Measurements from ENCODE around the gene ZNF784. TPM values are rescaled to one million over a fixed set of nuclear protein-coding genes. Genes with fewer than 3 reads are reported as not detected.

The ZNF784 gene
- total RNA-seq, 2 donors from 2014 or later, result 7.2 to 10.7 TPM

- Mint-ChIP-seq H3K36me3 (ENCODE audit: low read depth) (peaks cover 23% of the 10 kb centered on the region), H3K9me3 (no peaks in the 10 kb centered on the region), H3K27me3 (ENCODE audit: insufficient read depth) (peaks cover 21% of the 10 kb centered on the region), H3K4me3 (no peak overlapping the region), H3K4me1 (peaks cover 9% of the 10 kb centered on the region), H3K27ac (no peak overlapping the region)
- Histone ChIP-seq H3K9me3 (ENCODE audit: control insufficient read depth, low read length) (no peaks in the 10 kb centered on the region), H3K4me1 (ENCODE audit: control insufficient read depth, insufficient read depth, low read length) (no peaks in the 10 kb centered on the region), H3K4me3 (ENCODE audit: low read length) (no peak overlapping the region), H3K27ac (ENCODE audit: low read depth, low read length) (no peak overlapping the region), H3K36me3 (ENCODE audit: control insufficient read depth, insufficient read depth, low read length) (peaks cover 19% of the 10 kb centered on the region), H3K9ac (ENCODE audit: extremely low read depth, low read length, poor library complexity, severe bottlenecking) (no peak overlapping the region), H3K27me3 (ENCODE audit: control insufficient read depth, insufficient read depth, low read length, poor library complexity, severe bottlenecking) (no peaks in the 10 kb centered on the region)
- peak; percentile 68 for DNase-seq
- TF ChIP-seq CTCF (conservative IDR thresholded peaks at IDR 0.05), result no peak
- 90 to 93% methylated on average over 6 to 10 of the region's 10 CpGs for WGBS, 2 experiments (ENCODE audit: insufficient coverage in 1 of 2, insufficient read length in 1 of 2)
Measured at GRCh38 chr19:55590617-55591016, 33.7 kb downstream of the ZNF784 start.

- Histone ChIP-seq H3K9me3 (ENCODE audit: control insufficient read depth, low read length) (no peaks in the 10 kb centered on the region), H3K27me3 (ENCODE audit: control insufficient read depth, insufficient read depth, low read length, poor library complexity, severe bottlenecking) (no peaks in the 10 kb centered on the region), H3K9ac (ENCODE audit: extremely low read depth, low read length, poor library complexity, severe bottlenecking) (no peak overlapping the region), H3K4me1 (ENCODE audit: control insufficient read depth, insufficient read depth, low read length) (no peaks in the 10 kb centered on the region), H3K27ac (ENCODE audit: low read depth, low read length) (no peak overlapping the region), H3K36me3 (ENCODE audit: control insufficient read depth, insufficient read depth, low read length) (peaks cover 14% of the 10 kb centered on the region), H3K4me3 (ENCODE audit: low read length) (no peak overlapping the region)
- Mint-ChIP-seq H3K36me3 (ENCODE audit: low read depth) (peaks cover 18% of the 10 kb centered on the region), H3K4me3 (no peak overlapping the region), H3K27me3 (ENCODE audit: insufficient read depth) (peaks cover 21% of the 10 kb centered on the region), H3K4me1 (peaks cover 14% of the 10 kb centered on the region), H3K27ac (no peak overlapping the region), H3K9me3 (no peaks in the 10 kb centered on the region)
- no peak for DNase-seq
- WGBS, 2 experiments (ENCODE audit: insufficient coverage in 1 of 2, insufficient read length in 1 of 2), result 73 to 75% methylated on average over 7 of the region's 7 CpGs
- no peak for TF ChIP-seq CTCF (conservative IDR thresholded peaks at IDR 0.05)
Measured at GRCh38 chr19:55590109-55590508, 34.3 kb downstream of the ZNF784 start.

GRCh38 chr19:55588738-55589137 lies 35.6 kb downstream of the ZNF784 start:
- no peak for DNase-seq
- 93 to 94% methylated on average over 8 of the region's 8 CpGs for WGBS, 2 experiments (ENCODE audit: insufficient coverage in 1 of 2, insufficient read length in 1 of 2)
- H3K9me3 ChIP-seq (ENCODE audit: control insufficient read depth, low read length), result no peaks in the 10 kb centered on the region
- peaks cover 8% of the 10 kb centered on the region for H3K36me3 Mint-ChIP-seq (ENCODE audit: low read depth)
- H3K4me3 Mint-ChIP-seq, result no peak overlapping the region
- no peak overlapping the region for H3K27ac ChIP-seq (ENCODE audit: low read depth, low read length)
- peaks cover 22% of the 10 kb centered on the region for H3K27me3 Mint-ChIP-seq (ENCODE audit: insufficient read depth)
- H3K4me1 ChIP-seq (ENCODE audit: control insufficient read depth, insufficient read depth, low read length), result no peaks in the 10 kb centered on the region
- no peak overlapping the region for H3K27ac Mint-ChIP-seq
- no peaks in the 10 kb centered on the region for H3K9me3 Mint-ChIP-seq
- no peak overlapping the region for H3K4me3 ChIP-seq (ENCODE audit: low read length)
- H3K9ac ChIP-seq (ENCODE audit: extremely low read depth, low read length, poor library complexity, severe bottlenecking), result no peak overlapping the region
- peaks cover 14% of the 10 kb centered on the region for H3K4me1 Mint-ChIP-seq
- H3K27me3 ChIP-seq (ENCODE audit: control insufficient read depth, insufficient read depth, low read length, poor library complexity, severe bottlenecking), result no peaks in the 10 kb centered on the region
- no peak for TF ChIP-seq CTCF (conservative IDR thresholded peaks at IDR 0.05)
- H3K36me3 ChIP-seq (ENCODE audit: control insufficient read depth, insufficient read depth, low read length), result peaks cover 8% of the 10 kb centered on the region

Data from endodermal cell (in vitro differentiated cells).